ENCODE measurements around the gene PARD3B.

The PARD3B gene

DNA sequence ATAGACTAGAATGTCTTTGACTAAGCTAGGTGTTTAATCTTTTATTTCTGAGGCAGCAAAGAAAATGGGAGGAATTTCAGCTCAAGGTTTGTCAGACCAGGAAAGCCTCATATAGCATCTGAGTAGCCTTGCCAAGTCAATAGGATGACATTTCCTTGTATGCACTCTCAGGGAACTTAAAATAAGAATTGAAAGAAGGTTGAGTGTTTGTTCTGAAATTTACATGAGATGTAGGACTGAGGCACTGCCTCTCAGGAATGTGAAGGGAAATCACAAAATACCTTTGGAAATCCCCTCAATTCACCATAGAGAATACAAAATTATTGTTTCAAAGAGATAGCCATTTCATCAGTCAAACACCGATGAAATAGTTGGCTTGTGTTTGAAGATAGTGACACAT, 745.0 kb downstream of the PARD3B start:
- FAIRE-seq, result no peak
- TF ChIP-seq, protein P1, sequence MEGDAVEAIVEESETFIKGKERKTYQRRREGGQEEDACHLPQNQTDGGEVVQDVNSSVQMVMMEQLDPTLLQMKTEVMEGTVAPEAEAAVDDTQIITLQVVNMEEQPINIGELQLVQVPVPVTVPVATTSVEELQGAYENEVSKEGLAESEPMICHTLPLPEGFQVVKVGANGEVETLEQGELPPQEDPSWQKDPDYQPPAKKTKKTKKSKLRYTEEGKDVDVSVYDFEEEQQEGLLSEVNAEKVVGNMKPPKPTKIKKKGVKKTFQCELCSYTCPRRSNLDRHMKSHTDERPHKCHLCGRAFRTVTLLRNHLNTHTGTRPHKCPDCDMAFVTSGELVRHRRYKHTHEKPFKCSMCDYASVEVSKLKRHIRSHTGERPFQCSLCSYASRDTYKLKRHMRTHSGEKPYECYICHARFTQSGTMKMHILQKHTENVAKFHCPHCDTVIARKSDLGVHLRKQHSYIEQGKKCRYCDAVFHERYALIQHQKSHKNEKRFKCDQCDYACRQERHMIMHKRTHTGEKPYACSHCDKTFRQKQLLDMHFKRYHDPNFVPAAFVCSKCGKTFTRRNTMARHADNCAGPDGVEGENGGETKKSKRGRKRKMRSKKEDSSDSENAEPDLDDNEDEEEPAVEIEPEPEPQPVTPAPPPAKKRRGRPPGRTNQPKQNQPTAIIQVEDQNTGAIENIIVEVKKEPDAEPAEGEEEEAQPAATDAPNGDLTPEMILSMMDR (IDR thresholded peaks at IDR 0.05; ENCODE audit: insufficient read depth, missing control alignments), result no peak
- DNase-seq (ENCODE audit: insufficient read length, low spot score), result no peak

DNA sequence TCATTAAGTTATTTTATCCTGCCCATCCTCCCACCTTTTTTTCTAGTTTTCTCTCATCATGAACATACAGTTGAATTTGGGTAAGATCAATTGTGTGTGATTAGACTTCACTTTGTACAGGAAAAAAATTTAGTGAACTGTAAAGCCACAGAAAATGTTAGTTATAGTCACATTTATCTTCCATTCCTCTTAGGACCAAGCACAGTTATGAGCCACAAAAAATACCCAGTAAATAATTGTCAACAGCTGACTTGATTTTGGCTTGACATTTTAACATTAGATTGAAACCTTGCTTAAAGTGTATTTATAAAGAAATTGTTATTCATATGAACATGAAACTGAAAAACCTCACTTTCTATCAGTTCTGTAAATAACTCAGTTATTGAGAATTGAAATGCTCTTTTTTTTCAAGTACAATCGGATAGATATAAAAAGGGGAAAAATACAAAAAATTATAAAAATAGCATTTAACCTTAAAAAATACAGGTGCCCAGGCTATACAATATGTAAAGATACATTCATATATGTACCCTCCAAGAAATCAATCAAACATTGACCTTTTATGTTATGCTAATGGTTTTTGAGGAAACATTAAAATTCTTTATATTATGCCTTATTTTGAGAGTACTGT, 747.5 kb downstream of the PARD3B start:
- TF ChIP-seq, protein P1 (IDR thresholded peaks at IDR 0.05; ENCODE audit: insufficient read depth, missing control alignments), result no peak
- DNase-seq (ENCODE audit: insufficient read length, low spot score), result no peak
- FAIRE-seq, result no peak

DNA sequence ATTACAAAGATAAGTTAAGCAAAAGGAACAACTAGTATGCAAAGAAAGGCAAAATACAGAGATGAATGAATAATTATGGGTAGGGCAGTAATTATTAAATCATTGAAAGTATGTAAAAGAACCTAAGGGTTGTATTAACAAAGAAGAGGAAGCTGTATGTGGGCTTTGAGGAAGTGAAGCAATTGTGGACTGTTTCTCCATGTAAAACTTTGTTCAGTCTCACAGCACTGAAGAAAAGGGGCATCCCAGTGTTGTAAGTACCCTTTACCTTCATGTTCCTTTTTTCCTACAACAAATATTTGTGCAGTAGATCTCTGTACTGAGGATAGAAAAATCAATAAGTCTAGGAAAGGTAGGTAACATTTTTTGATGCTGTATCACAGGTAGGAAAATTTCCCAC, 748.3 kb downstream of the PARD3B start:
- FAIRE-seq (no peak), DNase-seq (ENCODE audit: insufficient read length, low spot score) (no peak)
- TF ChIP-seq, protein P1 (IDR thresholded peaks at IDR 0.05; ENCODE audit: insufficient read depth, missing control alignments), result no peak

DNA sequence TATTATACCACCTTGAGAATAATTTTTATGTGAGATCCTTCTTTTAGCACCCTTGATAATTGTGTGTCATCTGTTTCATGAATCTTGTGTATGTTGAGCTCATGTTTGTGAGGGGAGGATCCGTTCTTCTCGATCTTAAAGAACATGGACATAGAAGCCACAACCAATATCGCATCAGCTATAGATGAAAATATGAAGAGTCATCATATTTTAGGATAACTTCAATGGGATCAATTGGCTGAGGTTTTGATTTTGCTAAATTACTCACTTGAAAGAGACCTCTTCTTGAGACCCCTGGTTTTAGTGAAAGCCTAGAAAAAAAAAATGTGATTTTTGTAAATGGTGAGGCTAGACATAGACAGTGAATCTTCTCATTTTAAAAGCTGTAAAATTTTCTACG, 751.7 kb downstream of the PARD3B start:
- TF ChIP-seq, protein P1 (IDR thresholded peaks at IDR 0.05; ENCODE audit: insufficient read depth, missing control alignments), result no peak
- DNase-seq (ENCODE audit: insufficient read length, low spot score) (no peak), FAIRE-seq (no peak)

DNA sequence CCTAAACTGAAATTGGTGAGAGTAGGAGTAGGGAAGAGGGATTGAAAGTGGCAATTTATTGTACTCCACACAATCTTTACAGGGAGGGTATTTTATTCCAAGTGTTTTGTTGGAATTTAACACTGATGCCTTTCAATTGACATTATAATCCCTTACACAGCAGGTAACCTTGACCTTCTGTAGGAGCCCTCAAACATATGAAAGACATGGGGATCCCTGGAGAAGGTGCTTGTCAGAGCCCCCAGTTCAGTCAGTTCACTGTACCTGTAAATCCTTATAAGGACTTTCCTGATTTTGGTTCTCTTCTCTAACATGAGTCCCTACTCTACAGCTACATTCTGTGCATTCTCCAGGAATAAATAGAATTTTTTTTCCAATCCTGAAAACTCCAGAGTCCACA, 752.1 kb downstream of the PARD3B start:
- FAIRE-seq (no peak), DNase-seq (ENCODE audit: insufficient read length, low spot score) (no peak)
- TF ChIP-seq, protein P1 (IDR thresholded peaks at IDR 0.05; ENCODE audit: insufficient read depth, missing control alignments), result no peak

DNA sequence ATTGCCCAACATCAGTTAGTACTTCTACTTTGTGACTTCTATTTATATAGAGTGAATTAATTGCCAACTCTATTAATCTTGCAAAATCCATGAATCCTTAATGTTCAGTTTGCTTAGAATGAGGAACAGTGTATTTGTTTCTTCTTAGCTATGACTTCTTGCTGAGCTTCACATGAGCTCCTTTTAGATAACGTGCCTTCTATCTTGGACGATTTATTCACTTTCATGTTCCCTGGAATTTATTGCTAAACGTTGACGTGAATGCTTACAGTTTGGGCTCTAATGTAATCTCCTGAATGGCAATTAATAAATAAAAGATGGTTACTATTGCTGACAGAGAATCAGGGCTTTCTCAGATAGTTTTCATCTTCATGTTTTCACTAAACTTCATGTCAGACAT, 752.6 kb downstream of the PARD3B start:
- DNase-seq (ENCODE audit: insufficient read length, low spot score) (no peak), FAIRE-seq (no peak)
- TF ChIP-seq, protein P1 (IDR thresholded peaks at IDR 0.05; ENCODE audit: insufficient read depth, missing control alignments), result no peak

DNA sequence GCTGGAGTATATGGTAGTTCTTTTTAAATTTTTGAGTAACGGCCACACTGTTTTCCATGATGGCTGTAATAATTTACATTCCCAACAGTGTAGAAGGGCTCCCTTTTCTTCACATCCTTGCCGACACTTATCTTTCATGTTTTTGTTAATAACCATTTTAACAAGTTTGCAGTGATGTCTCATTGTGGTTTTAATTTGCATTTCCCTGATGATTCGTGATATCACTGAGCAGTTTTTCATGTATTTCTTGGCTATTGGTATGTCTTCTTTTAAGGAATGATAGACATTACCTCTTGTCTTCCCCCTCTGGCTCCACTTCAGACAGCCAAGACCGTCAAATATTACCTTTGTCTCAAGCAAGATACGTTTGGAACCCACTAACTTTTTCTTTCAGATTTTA, 765.9 kb downstream of the PARD3B start:
- no peak for DNase-seq (ENCODE audit: insufficient read length, low spot score)
- TF ChIP-seq, protein P1 (IDR thresholded peaks at IDR 0.05; ENCODE audit: insufficient read depth, missing control alignments), result no peak
- FAIRE-seq, result no peak

Data from D721Med (cell line).